Mucosa of stomach (tissue), 1 donor: ENCODE measurements around the gene CIZ1.
A peak's percentile ranks its signal among the peaks of the same experiment; 100 is the strongest.

Experiments used
- H3K27me3 ChIP-seq: one replicate; pipeline ENCODE4 v1.7.0; 2013; ENCODE audit warnings: mild to moderate bottlenecking, low read length; ENCODE audit not compliant: control insufficient read depth, insufficient read depth
- H3K36me3 ChIP-seq: one replicate; pipeline ENCODE4 v1.7.0; 2013; ENCODE audit warnings: low read length; ENCODE audit not compliant: control insufficient read depth, insufficient read depth
- H3K4me1 ChIP-seq: one replicate; pipeline ENCODE4 v1.7.0; 2013; ENCODE audit warnings: mild to moderate bottlenecking, low read length; ENCODE audit not compliant: control insufficient read depth, insufficient read depth
- H3K4me3 ChIP-seq: one replicate; pipeline ENCODE4 v1.7.0; 2013; ENCODE audit warnings: low read length
- H3K9ac ChIP-seq: one replicate; pipeline ENCODE4 v1.7.0; 2013; ENCODE audit warnings: mild to moderate bottlenecking, low read length, moderate library complexity
- H3K9me3 ChIP-seq: one replicate; pipeline ENCODE4 v1.7.0; 2013; ENCODE audit warnings: mild to moderate bottlenecking, low read length, moderate library complexity; ENCODE audit not compliant: control insufficient read depth
- donor health status: Pancreatic carcinoma.

CIZ1 gene

GRCh38 chr9:128208386-128208785 lies 17.0 kb upstream of the CIZ1 start:
- H3K27me3 ChIP-seq, result peaks cover 28% of the 10 kb centered on the region
- H3K4me1 ChIP-seq, result peaks cover 25% of the 10 kb centered on the region
- H3K9ac ChIP-seq, result no peak overlapping the region
- no peak overlapping the region for H3K4me3 ChIP-seq
- H3K36me3 ChIP-seq, result no peaks in the 10 kb centered on the region
- no peaks in the 10 kb centered on the region for H3K9me3 ChIP-seq

- H3K9ac ChIP-seq, result no peak overlapping the region
- peaks cover 28% of the 10 kb centered on the region for H3K27me3 ChIP-seq
- no peak overlapping the region for H3K4me3 ChIP-seq
- no peaks in the 10 kb centered on the region for H3K9me3 ChIP-seq
- H3K4me1 ChIP-seq, result peaks cover 27% of the 10 kb centered on the region
- no peaks in the 10 kb centered on the region for H3K36me3 ChIP-seq
These were observed 15.8 kb upstream of the CIZ1 start for GRCh38 chr9:128206916-128207910.

GRCh38 chr9:128206484-128206883 lies 15.1 kb upstream of the CIZ1 start:
- peaks cover 28% of the 10 kb centered on the region for H3K27me3 ChIP-seq
- no peaks in the 10 kb centered on the region for H3K36me3 ChIP-seq
- H3K9me3 ChIP-seq, result no peaks in the 10 kb centered on the region
- H3K9ac ChIP-seq, result no peak overlapping the region
- peaks cover 20% of the 10 kb centered on the region for H3K4me1 ChIP-seq
- no peak overlapping the region for H3K4me3 ChIP-seq

- H3K27me3 ChIP-seq, result peaks cover 28% of the 10 kb centered on the region
- no peak overlapping the region for H3K4me3 ChIP-seq
- no peak overlapping the region for H3K9ac ChIP-seq
These were observed 14.0 kb upstream of the CIZ1 start for GRCh38 chr9:128205296-128205944.

GRCh38 chr9:128204858-128205257 lies 13.5 kb upstream of the CIZ1 start:
- Histone ChIP-seq H3K9me3 (no peaks in the 10 kb centered on the region), H3K4me3 (no peak overlapping the region)

More at GRCh38 chr9:128205296-128205944, 14.0 kb upstream of the CIZ1 start:
- H3K9me3 ChIP-seq, result no peaks in the 10 kb centered on the region
- H3K4me1 ChIP-seq, result peaks cover 13% of the 10 kb centered on the region
- H3K36me3 ChIP-seq, result no peaks in the 10 kb centered on the region

GRCh38 chr9:128203707-128204551 lies 12.6 kb upstream of the CIZ1 start:
- Histone ChIP-seq H3K9ac (peak overlapping the region; percentile 15), H3K4me1 (peaks cover 13% of the 10 kb centered on the region), H3K9me3 (no peaks in the 10 kb centered on the region)

More at GRCh38 chr9:128204858-128205257, 13.5 kb upstream of the CIZ1 start:
- Histone ChIP-seq H3K4me1 (peaks cover 13% of the 10 kb centered on the region), H3K9ac (no peak overlapping the region), H3K36me3 (no peaks in the 10 kb centered on the region), H3K27me3 (peaks cover 28% of the 10 kb centered on the region)

GRCh38 chr9:128203024-128203706 lies 11.8 kb upstream of the CIZ1 start, which contains the start of gene DNM1:
Gene DNM1 (plus strand): TSS chr9:128203379. CDS start chr9:128203471, 92 bp downstream.
- peaks cover 13% of the 10 kb centered on the region for H3K4me1 ChIP-seq
- no peaks in the 10 kb centered on the region for H3K36me3 ChIP-seq
- H3K27me3 ChIP-seq, result peaks cover 28% of the 10 kb centered on the region
- H3K9ac ChIP-seq, result peak within 1 kb of the TSS; percentile 15
- no peaks in the 10 kb centered on the region for H3K9me3 ChIP-seq
- no peak within 1 kb of the TSS for H3K4me3 ChIP-seq

More at GRCh38 chr9:128203707-128204551, 12.6 kb upstream of the CIZ1 start:
- H3K4me3 ChIP-seq, result no peak overlapping the region
- H3K36me3 ChIP-seq, result no peaks in the 10 kb centered on the region
- H3K27me3 ChIP-seq, result peaks cover 28% of the 10 kb centered on the region

- H3K4me3 ChIP-seq, result no peak overlapping the region
- H3K9me3 ChIP-seq, result no peaks in the 10 kb centered on the region
- H3K9ac ChIP-seq, result no peak overlapping the region
- peaks cover 13% of the 10 kb centered on the region for H3K4me1 ChIP-seq
- peaks cover 28% of the 10 kb centered on the region for H3K27me3 ChIP-seq
- H3K36me3 ChIP-seq, result no peaks in the 10 kb centered on the region
These were observed 11.3 kb upstream of the CIZ1 start for GRCh38 chr9:128202648-128203023.

GRCh38 chr9:128201441-128202369 lies 10.3 kb upstream of the CIZ1 start:
- peaks cover 28% of the 10 kb centered on the region for H3K27me3 ChIP-seq
- H3K9ac ChIP-seq, result no peak overlapping the region
- H3K36me3 ChIP-seq, result no peaks in the 10 kb centered on the region
- no peak overlapping the region for H3K4me3 ChIP-seq
- peaks cover 13% of the 10 kb centered on the region for H3K4me1 ChIP-seq
- no peaks in the 10 kb centered on the region for H3K9me3 ChIP-seq

GRCh38 chr9:128193469-128194096 lies 2.2 kb upstream of the CIZ1 start:
- Histone ChIP-seq H3K27me3 (no peaks in the 10 kb centered on the region), H3K36me3 (no peaks in the 10 kb centered on the region), H3K4me3 (no peak overlapping the region), H3K9ac (no peak overlapping the region), H3K9me3 (no peaks in the 10 kb centered on the region), H3K4me1 (peaks cover 15% of the 10 kb centered on the region)
